HG03378 (cell line): ENCODE results near the gene BAG5.

Experiments
- ATAC-seq: cut with Tn5 transposase; IDR thresholded peaks from one replicate; pipeline ENCODE4 v1.9.1; 2021; ENCODE audit warnings: mild to moderate bottlenecking, moderate library complexity; ENCODE audit not compliant: unreplicated experiment

BAG5 gene

GRCh38 chr14:103510724-103511693 is 51.4 kb downstream of the BAG5 start:
- no peak for ATAC-seq

DNA sequence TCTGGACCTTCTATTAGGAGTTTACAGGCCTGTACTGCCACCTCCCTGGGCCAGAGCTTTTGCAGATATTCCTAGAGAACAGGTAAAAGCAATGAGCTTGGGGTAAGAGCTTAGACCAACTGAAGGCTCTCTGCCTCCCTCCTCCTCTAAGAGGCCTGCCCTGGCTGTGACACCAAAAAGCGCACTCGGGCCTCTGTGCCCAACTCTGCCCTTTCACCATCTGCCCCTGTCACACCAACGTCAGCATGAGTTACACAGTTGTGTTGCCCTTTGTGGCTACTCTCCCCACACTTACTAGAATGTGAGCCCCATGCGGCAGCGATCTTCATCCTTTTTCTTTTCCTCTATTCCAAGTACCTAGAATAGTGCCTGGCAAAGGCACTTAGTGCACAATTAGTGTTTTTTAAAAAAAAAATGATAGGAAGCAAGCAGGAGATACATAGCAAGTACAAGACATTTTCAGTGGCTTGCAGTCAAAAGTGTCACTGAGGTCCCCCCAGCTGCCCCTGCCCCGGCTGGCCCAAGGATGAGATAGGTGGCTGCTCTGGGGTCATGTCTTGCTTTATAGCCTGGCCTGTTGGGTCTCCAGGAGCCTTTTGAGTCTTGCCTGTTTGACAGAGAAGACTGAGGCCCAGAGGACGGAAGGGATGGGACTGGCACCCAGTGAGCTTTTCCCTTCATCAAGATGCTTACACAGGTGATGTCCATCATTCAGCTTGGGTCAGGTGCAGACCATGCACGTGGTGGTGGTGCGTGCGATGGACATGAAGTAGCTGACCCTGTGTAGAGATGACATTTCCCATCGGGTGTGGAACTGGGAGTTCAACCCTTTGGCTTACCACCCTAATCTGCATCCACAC is 52.4 kb downstream of the BAG5 start:
- no peak for ATAC-seq

GRCh38 chr14:103508521-103509329 is 53.7 kb downstream of the BAG5 start:
- no peak for ATAC-seq

GRCh38 chr14:103507751-103508150 is 54.7 kb downstream of the BAG5 start:
- ATAC-seq: no peak
